HG02623 (cell line): ENCODE measurements around the gene GAS2L2.

ENCODE experiments used
- ATAC-seq: cut with Tn5 transposase; IDR thresholded peaks from one replicate; pipeline ENCODE4 v1.9.1; 2021; ENCODE audit warnings: moderate library complexity; ENCODE audit not compliant: unreplicated experiment

GAS2L2 gene

GRCh38 chr17:35748341-35748841 is 4.6 kb downstream of the GAS2L2 start:
- no peak for ATAC-seq

- ATAC-seq, result no peak
Observed at GRCh38 chr17:35747540-35748017, 5.5 kb downstream of the GAS2L2 start.

- ATAC-seq, result no peak
Observed at GRCh38 chr17:35745749-35746320, 7.2 kb downstream of the GAS2L2 start.

GRCh38 chr17:35745246-35745645 is 7.8 kb downstream of the GAS2L2 start:
- no peak for ATAC-seq

- ATAC-seq, result no peak
Observed at GRCh38 chr17:35744830-35745229, 8.2 kb downstream of the GAS2L2 start.

GRCh38 chr17:35743626-35744328 is 9.3 kb downstream of the GAS2L2 start:
- ATAC-seq, result no peak

- no peak for ATAC-seq
Observed at GRCh38 chr17:35742896-35743477, 10.1 kb downstream of the GAS2L2 start.

GRCh38 chr17:35742496-35742895 is 10.5 kb downstream of the GAS2L2 start:
- no peak for ATAC-seq

- ATAC-seq, result no peak
Observed at GRCh38 chr17:35740997-35741931, 11.8 kb downstream of the GAS2L2 start.

GRCh38 chr17:35740216-35740615 is 12.8 kb downstream of the GAS2L2 start:
- no peak for ATAC-seq

GRCh38 chr17:35738519-35739133 is 14.4 kb downstream of the GAS2L2 start:
- ATAC-seq, result no peak

- no peak for ATAC-seq
Observed at GRCh38 chr17:35736236-35736635, 16.8 kb downstream of the GAS2L2 start.

GRCh38 chr17:35735036-35735805 is 17.8 kb downstream of the GAS2L2 start:
- no peak for ATAC-seq

- no peak for ATAC-seq
Observed at GRCh38 chr17:35734396-35734795, 18.6 kb downstream of the GAS2L2 start.

- no peak for ATAC-seq
Observed at GRCh38 chr17:35733366-35733765, 19.7 kb downstream of the GAS2L2 start.

- ATAC-seq, result no peak
Observed at GRCh38 chr17:35732806-35733136, 20.3 kb downstream of the GAS2L2 start.

GRCh38 chr17:35731917-35732805 is 20.9 kb downstream of the GAS2L2 start:
- ATAC-seq, result no peak

- ATAC-seq, result no peak
Observed at GRCh38 chr17:35731239-35731916, 21.7 kb downstream of the GAS2L2 start, which contains the start of gene RASL10B. TSS of gene RASL10B (plus strand) at chr17:35731639. CDS start at chr17:35735185, 3,546 bp downstream.
